Peyer's patch (tissue), 4 donors: ENCODE results near the gene FRMD1.

Experiments
- CTCF ChIP-seq, 6 experiments: fragments of 450-650 bp in 4 of 6; fragments of 200-600 bp in 2 of 6; sonication (generic) in 1 of 6; IDR thresholded peaks; one replicate each; pipeline ENCODE4 v1.5.1; 2017 to 2019; ENCODE audit warnings: antibody characterized with exemption in 6 of 6, mild to moderate bottlenecking in 3 of 6, moderate library complexity in 1 of 6
- POLR2A ChIP-seq, 2 donors: fragments of 450-650 bp; IDR thresholded peaks; one replicate each; pipeline ENCODE4 v1.5.1; 2017; ENCODE audit warnings: antibody characterized with exemption in 2 of 2, mild to moderate bottlenecking in 2 of 2, moderate library complexity in 2 of 2

DNA sequence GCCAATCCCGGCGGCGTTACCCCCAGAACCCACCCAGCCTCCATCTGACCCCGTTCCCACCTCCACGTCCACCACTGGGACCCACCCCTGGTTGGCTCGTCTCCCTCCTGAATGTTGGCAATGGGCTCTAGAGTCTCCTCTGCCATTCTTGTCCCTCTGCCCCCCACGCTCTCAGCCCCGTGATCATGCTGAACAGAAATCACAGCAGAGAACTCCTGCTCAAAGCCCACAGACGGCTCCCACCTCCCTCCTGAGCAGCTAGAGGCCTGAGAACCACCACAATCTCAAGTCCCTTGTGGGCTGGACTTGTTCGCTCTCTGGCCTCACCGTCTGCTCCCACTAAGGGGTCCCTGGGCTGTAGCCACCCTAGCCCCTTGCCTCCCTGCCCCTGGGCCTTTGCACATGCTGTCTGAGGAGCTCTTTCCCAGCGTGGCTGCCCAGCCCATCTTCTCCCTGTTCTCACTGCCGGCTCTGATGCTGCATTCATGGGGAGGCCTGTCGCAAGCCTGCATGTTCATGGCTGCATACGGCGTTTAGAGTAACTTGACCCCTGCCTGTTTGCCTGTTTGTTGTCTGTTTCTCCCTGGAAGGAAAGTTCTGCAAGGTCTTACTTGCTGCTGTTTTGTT, 11.2 kb upstream of the FRMD1 start:
- TF ChIP-seq CTCF (IDR thresholded peaks at IDR 0.05) (no peak), POLR2A (IDR thresholded peaks at IDR 0.05) (no peak)
